NCI-H1105 (cell line): ENCODE data around the gene SERPINB2.
"Not testable (repeated sequence)": the region's sequence is repeated elsewhere in the genome, so short reads cannot be mapped to it uniquely, and the experiment has no call there.

Experiments used
- DNase-seq: peaks from one replicate; lab custom pipeline; 2025; lab: John Stamatoyannopoulos, UW

The SERPINB2 gene

DNA sequence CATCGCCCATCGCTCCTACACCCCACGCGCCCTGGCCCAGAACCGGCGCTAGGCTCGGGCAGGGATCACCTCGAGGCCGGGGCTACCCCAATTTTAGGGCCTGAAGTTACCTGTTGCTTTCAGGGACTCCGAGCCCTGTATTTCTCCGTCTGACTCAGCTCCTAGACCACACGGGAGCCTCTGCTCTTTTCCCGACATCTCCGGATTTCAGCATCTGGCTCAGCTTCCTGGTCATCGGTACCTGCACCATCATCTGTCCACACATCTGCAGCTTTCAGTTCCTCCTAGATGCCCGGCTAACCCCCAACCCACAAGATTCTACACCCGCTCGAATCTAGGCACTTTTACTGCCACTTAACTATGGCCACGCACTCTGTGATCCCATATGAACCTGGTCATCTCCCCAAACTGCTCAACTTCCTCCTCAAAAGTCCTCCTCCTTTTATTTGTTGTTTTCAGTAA lies 49.5 kb downstream of the SERPINB2 start:
- no peak for DNase-seq

DNA sequence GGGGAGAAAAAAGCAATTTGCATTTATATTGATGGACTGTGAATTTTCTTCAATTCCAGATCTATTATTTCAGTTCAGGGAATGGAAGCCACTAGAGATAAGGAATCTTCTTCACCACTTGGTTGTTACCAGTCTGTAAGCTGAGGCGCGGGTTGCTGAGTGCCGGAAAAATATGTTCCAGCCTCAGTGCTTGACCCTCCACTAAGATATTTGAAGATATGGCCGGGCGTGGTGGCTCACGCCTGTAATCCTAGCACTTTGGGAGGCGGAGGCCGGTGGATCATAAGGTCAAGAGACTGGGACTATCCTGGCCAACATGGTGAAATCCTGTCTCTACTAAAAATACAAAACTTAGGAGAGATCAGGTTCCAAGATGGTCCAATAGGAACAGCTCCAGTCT lies 52.5 kb downstream of the SERPINB2 start:
- no peak for DNase-seq

DNA sequence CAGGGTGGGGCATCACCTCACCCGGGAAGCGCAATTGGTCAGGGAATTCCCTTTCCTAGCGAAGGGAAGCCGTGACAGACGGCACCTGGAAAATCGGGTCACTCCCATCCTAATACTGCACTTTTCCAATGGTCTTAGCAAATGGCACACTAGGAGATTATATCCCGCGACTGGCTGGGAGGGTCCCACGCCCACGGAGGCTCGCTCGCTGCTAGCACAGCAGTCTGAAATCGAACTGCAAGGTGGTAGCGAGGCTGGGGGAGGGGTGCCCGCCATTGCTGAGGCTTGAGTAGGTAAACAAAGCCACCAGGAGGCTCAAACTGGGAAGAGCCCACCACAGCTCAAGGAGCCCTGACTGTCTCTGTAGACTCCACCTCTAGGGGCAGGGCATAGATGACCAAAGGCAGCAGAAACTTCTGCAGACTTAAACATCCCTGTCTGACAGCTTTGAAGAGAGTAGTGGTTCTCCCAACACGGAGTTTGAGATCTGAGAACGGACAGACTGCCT lies 53.1 kb downstream of the SERPINB2 start:
- not testable (repeated sequence) for DNase-seq

DNA sequence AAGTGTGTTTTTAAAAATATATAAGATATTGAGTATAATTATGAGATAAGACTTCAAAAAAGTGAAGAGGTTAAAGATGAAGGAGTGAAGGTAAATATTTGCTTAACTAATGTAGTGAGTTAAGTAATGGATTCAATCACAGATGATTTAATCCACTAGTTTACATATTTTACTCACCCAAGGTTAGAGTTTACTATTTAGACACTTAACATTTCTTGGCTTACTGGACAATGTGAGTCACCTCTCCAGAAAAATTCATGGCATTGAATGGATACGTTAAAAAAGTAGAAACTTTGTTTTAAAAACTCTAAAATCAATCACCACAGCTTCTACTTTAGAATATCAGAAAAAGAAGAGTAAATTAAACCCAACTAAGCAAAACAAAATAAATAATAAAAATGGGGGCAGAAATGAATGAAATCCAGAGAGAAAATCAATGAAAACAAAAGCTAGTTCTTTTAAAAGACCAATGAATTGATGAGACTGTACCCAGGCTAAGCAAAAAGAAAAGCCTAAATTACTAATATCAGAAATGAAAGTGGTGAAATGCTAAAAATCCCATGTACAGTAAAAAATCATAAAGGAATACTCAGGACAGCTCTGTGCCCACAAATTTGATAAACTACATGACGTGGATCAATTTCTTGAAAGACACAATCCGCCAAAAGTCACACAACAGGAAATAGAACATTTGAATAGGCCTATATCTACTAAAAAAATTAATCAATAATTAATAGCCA lies 59.7 kb downstream of the SERPINB2 start:
- no peak for DNase-seq

DNA sequence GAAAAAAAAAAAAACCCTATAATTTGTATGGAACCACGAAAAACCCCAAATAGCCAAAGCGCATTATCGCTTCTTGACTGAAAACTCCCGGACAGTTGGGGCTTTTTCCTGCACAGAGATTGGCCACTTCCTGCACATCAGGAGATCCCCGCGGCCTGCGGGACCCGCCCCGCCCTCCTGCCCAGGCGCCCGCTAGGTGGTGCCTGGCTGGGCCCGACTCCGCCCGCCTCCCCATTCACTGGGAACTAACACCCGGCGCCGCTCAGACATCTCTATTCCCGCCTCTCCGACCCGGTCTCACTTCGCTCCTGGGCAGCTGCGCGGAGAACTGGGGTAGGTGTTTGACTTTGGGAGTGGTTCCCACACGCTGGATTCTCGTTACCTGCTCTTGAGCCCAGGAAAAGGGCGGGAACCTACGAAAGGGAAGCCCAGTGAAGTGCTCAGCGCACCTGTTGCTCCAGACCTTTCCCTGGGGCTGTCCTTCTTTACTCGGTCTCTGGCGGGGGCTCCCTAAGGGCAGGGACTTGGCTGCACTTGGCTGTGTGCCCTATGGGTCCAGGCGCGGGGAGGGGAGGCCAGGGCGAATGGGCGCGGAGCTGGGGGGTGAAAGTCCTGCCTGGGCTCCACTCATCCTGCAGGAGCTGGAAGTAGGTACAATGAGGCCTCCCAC lies 61.7 kb downstream of the SERPINB2 start, which contains the start of gene HMSD:
TSS of gene HMSD (plus strand) at position 234 of the 670 bp plus-strand sequence. CDS start 4,155 bp downstream, outside the sequence.
- peak; percentile 92 for DNase-seq

DNA sequence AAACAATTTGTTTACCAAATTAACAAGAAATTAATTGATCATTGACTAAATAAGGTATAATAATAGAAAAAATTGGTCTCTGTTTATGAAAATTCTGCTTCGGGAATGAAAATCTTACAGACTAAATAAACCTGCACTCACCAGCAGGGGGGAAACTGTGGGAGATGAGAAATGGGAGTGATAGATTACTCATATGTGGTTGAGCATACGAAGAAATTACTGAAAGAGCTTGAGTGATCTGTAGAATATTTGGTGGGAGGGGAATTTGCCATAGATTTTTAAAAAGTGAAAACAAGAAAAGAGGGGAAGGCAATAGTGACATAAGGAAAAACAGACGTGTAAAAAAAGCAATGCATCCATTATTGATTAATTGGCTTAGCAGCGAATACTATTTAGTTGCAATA lies 63.8 kb downstream of the SERPINB2 start:
- no peak for DNase-seq
